KOPT-K1 (cell line): ENCODE data around the gene USP44.

Experiments
- H3K27ac ChIP-seq: fragments of 200-600 bp; sonication (generic); 2 replicates; pipeline ENCODE4 v1.5.1; 2016; ENCODE audit warnings: antibody characterized with exemption, mild to moderate bottlenecking, low read depth, low read length; ENCODE audit not compliant: poor library complexity, severe bottlenecking
- H3K36me3 ChIP-seq: fragments of 200-600 bp; sonication (generic); 2 replicates; pipeline ENCODE4 v1.5.1; 2017; ENCODE audit warnings: antibody characterized with exemption, mild to moderate bottlenecking, low read length, moderate library complexity; ENCODE audit not compliant: insufficient read depth
- H3K9me3 ChIP-seq: fragments of 200-600 bp; sonication (generic); 2 replicates; pipeline ENCODE4 v1.5.1; 2017; ENCODE audit warnings: antibody characterized with exemption, low read length, mild to moderate bottlenecking; ENCODE audit not compliant: insufficient read depth, poor library complexity, severe bottlenecking

The USP44 gene

DNA sequence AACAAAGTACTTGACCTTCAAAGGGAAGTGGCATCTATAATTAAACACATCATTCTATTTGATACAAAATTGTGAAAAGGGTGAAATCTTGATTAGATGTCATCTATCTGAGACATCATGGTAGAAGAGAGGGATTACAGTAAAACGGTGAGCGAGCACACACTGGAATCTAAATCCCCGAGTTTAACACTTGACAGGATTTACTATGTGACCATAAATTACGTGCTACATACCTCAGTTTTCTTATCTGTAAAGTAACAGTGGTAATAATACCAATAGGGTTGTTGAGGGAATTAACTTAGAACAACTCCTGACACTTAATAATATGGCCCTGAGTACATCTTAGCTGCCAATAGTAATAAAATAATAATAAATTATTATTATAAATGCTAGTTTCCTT lies 13.3 kb downstream of the USP44 start:
- Histone ChIP-seq H3K9me3 (no peaks in the 10 kb centered on the region), H3K36me3 (peaks cover 11% of the 10 kb centered on the region), H3K27ac (no peak overlapping the region)

DNA sequence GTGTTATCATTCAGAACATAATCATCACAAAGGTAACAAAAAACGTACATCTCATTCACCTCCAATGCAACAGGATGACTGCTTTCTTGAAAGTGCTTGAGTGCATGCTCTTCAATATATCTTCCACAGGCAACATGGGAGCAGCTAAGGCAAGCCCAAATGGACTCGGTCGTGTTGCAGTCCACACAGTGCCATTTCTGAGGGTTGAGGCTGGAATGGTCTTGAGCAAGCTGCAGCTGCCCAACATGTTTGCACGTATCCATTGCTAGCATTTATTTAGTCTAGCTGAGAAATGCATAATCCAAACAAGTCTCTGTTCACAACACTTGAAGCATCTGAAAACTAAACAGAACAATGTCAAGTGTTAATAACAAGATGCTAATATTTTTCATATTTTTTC lies 17.3 kb downstream of the USP44 start:
- peaks cover 24% of the 10 kb centered on the region for H3K36me3 ChIP-seq
- no peak overlapping the region for H3K27ac ChIP-seq
- H3K9me3 ChIP-seq = no peaks in the 10 kb centered on the region

DNA sequence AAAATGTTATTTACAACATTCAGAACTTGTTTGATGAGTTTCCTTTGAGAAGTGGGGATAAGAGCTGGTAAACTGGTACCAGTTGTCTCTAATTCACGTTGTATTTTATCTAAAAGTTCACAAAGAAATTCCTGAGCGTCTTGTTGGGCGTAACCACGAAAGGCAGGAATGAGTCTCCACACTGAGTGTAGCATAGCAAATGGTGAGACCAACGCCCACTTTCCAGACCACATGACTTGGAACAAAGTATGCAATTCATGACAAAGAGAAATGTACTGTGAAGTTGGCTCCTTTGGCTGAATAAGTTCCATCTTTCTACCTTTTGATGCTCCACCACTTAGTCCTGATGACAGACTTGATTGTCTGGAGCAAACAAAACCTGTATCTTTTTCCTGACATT lies 18.4 kb downstream of the USP44 start:
- Histone ChIP-seq H3K27ac (no peak overlapping the region), H3K9me3 (no peaks in the 10 kb centered on the region), H3K36me3 (peaks cover 27% of the 10 kb centered on the region)

DNA sequence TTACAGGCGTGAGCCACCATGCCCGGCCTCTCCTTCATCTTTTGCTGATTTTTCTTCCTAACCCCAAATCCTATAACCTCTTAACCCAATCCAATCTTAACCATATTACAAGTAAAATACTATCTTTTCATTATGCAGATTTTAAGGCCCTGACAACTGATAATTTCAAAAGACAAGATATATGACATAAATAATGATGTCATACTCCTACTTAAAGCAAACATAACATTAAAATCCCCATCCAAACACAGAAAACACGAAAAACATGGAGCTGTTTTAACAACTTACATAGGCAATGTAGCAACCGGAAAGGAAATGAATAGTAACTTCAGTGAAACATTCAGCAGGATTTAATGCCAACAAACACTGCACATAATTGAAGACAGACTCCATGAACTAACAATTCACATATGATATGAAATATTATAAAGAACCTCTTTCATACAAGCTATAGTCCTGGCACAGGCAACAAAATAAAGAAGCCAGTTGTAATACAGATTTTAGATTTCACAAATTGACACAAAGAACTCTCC lies 21.5 kb downstream of the USP44 start:
- Histone ChIP-seq H3K27ac (no peak overlapping the region), H3K36me3 (peaks cover 36% of the 10 kb centered on the region), H3K9me3 (no peaks in the 10 kb centered on the region)

DNA sequence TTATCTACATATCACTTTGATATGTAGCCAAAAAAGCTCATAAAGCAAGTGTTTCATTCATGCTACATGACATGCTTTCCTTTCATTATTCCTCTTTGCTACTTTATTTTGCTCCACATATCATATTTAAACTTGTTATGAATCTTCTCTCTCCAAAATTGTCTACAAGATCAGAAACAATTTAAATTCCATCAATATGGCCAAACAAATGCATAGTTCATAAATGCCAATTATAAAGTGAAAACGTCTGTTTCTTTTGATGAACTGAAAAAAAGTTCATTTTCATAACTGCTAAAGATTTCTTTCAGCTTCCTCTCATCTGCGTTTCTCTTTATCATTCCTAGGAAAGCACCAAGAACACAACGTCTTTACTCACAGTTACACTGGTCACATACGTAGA lies 22.8 kb downstream of the USP44 start:
- peaks cover 41% of the 10 kb centered on the region for H3K36me3 ChIP-seq
- H3K9me3 ChIP-seq = no peaks in the 10 kb centered on the region
- no peak overlapping the region for H3K27ac ChIP-seq

DNA sequence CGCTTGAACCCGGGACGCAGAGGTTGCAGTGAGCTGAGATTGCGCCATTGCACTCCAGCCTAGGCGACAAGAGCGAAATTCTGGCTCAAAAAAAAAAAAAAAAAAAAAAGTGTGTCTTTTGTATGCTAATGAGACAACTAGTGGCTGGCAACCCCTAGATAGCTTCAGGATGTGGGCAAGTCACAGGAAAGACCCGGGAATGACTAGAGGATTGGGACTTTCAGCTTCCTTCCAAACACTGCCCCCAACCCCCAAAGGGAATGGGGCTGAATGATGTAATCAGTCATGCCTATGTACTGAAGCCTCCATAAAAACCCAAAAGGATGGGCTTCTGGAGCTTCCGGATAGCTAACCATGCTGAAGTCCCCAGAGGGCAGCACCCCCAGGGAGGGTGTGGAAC lies 28.6 kb downstream of the USP44 start:
- Histone ChIP-seq H3K9me3 (no peaks in the 10 kb centered on the region), H3K27ac (no peak overlapping the region), H3K36me3 (peaks cover 72% of the 10 kb centered on the region)

DNA sequence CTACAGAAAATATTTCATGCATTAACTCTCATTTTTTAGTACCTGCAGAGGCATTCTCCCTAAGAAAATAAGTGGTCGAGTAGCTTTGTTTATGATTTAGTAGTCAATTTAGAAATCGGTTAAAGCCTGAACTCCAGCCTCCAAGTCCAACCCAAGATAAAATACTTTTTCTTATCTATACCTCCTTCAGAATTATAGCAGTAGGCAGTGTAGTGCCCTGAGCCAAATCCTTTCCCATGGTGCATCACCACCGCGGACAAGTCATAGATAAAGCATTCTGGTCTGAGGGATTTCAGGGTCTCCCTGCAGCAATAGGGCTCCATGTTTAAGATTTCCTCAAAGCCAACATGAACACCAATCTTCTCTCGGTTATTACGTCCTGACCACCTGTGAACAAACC lies 30.5 kb downstream of the USP44 start:
- H3K27ac ChIP-seq = no peak overlapping the region
- H3K36me3 ChIP-seq = peaks cover 88% of the 10 kb centered on the region
- no peaks in the 10 kb centered on the region for H3K9me3 ChIP-seq

DNA sequence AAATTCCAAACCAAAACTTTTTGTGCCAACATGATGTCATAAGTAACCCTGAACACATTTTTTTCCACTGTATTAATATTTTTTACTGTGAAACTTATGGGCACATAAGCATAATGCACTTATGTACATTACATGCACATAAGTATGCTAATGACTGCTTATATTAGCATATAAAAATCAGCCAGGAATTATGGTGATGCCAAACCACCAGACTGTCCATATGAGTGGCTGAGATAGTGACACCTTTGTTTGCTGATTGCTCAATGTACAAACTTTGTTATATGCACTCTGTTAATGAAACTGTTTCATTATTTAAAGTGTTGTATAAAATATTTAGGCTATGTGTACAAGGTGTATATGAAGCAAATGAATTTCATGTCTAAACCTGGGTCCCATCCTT lies 32.3 kb downstream of the USP44 start:
- H3K9me3 ChIP-seq = no peaks in the 10 kb centered on the region
- no peak overlapping the region for H3K27ac ChIP-seq
- peaks cover 95% of the 10 kb centered on the region for H3K36me3 ChIP-seq

DNA sequence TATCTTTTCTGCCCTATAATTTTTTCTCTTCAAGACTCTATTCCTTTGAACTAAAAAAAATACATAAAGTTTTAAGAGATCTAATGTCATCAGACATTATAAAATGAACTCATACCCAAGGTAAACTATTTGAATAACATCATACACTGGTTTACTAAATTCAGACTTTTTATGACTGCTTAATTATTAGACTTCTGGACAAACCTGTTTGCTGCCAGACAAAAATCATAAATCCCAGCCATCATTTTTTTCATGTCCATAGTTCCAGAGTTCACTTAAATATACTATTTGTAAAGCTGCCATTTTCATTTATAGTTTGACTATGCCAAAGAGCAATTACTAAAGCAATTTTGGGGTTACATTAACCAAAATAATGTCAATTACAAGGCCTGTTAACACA lies 34.0 kb downstream of the USP44 start:
- Histone ChIP-seq H3K9me3 (no peaks in the 10 kb centered on the region), H3K36me3 (peaks cover 95% of the 10 kb centered on the region), H3K27ac (no peak overlapping the region)

DNA sequence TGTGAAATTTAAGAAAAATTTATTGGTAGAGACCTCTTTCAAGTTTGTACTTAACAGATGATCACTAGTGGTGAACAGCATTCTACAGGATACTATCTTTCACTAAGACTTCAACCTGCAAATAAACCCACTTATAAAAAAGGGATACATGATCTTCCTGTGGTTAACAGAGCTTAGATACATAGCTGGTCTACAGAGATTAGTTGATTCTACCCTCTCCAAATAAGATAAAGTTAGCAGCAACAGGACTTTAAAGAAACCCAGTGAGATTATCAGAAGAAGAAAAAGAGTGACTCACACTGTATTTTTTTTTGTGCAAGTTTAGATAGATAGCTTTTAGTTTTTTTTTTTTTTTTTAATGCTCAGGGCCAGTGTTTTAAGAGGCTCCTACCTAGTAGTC lies 34.5 kb downstream of the USP44 start:
- H3K9me3 ChIP-seq = no peaks in the 10 kb centered on the region
- no peak overlapping the region for H3K27ac ChIP-seq
- peaks cover 95% of the 10 kb centered on the region for H3K36me3 ChIP-seq

DNA sequence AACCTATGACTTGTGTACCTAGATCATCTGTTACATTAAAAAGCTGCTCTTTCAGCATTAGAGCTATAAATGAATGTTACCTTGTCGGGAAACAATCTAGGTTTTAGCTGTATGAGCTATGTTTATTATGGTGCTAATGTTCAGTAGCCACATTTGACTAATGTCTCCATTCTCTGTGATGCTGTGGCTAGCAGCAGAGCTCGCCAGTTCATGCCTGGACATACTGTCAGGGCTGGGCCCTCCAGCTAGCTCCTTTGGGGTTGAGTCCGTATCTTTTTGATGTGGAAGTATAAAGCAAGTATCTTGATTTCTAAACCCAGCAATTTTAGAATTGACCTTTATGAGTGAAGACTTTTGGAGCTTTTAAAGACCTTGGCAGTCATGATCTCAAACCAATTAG lies 36.1 kb downstream of the USP44 start:
- H3K9me3 ChIP-seq = no peaks in the 10 kb centered on the region
- H3K36me3 ChIP-seq = peaks cover 95% of the 10 kb centered on the region
- H3K27ac ChIP-seq = no peak overlapping the region

DNA sequence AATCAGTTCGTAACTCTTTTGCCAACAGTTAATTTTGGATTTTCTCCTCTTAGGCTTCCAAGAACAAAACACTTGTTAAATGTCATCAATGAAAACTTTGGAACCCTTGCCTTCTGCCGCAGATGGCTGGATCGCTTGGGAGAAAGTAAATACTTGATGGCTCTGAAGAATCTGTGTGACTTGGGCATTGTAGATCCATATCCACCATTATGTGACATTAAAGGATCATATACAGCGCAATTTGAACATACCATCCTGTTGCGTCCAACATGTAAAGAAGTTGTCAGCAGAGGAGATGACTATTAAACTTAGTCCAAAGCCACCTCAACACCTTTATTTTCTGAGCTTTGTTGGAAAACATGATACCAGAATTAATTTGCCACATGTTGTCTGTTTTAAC lies 37.7 kb downstream of the USP44 start:
- Histone ChIP-seq H3K9me3 (no peaks in the 10 kb centered on the region), H3K27ac (no peak overlapping the region), H3K36me3 (peaks cover 99% of the 10 kb centered on the region)

DNA sequence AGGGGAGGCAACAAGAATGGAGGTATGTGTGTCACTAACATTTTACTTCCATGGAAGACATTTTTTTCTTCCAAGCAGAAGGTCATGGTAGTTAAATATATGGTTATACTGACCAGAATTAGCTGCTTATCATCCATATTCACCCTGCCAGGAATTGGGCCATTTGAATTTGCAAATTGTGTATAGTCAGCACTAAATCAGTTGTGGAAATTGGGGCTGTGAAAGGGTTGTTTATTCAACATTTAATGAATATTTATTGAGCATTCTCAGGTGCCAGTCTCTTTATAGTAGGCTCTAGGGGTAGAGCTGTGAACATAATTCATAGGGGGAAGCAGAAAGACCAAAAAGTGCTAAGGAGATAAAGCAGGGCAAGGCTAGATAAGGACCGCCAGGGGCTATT lies 39.3 kb downstream of the USP44 start:
- H3K27ac ChIP-seq = no peak overlapping the region
- H3K36me3 ChIP-seq = peaks cover 100% of the 10 kb centered on the region

DNA sequence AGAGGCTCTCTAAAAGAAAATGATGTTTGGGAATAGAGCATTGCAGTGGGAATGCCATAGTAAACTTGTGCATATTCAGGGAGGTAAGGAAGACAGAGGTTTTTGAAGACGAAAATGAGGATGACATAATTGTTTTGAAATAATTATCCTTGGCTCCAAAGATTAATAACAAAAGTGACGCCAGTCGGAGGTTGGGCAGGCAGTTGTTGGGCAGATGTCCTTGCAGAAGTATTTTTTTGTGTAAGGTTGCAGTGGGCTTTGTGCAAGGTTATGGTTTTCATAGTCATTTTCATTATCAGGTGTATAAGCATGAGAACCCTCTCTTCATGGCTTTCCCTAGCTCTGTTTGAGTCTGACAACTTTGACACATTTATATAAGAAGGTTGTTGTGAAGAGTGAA lies 42.0 kb downstream of the USP44 start:
- Histone ChIP-seq H3K9me3 (no peaks in the 10 kb centered on the region), H3K36me3 (peaks cover 100% of the 10 kb centered on the region), H3K27ac (no peak overlapping the region)

More for the DNA sequence above, 39.3 kb downstream of the USP44 start:
- no peaks in the 10 kb centered on the region for H3K9me3 ChIP-seq

DNA sequence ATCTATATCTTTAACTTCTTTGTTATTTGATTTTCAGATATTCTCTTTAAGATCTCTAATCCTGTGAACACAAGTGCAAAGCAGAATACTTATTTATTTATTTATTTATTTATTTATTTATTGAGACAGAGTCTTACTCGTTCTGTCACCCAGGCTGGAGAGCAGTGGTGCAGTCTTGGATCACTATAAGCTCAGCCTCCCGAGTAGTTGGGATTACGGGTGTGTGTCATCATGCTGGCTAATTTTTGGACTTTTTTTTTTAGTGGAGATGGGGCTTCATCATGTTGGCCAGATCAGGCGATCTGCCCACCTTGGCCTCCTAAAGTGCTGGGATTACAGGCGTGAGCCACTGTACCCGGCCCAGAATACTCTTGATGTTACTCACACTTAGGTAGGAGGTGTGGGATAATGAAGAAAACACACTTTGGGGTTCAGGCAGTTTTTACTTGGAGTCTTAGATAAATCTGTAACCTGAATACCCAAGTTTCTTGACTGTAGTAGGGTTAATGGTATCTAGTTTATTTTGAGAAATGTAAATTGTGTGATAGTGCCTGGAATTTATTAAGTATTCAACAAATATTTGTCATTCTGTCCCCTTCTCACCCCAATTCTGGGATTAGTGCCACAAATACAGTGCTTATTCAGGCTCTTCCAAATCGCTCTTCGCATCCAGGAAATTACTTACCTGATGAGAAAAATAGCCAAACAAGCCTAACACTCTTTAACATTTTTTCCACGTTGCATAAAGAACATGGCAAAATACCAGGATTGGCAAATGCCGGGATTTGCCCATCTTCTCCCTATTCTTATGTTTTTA lies 44.4 kb downstream of the USP44 start:
- no peak overlapping the region for H3K27ac ChIP-seq
- H3K36me3 ChIP-seq = peaks cover 100% of the 10 kb centered on the region
- H3K9me3 ChIP-seq = no peaks in the 10 kb centered on the region

DNA sequence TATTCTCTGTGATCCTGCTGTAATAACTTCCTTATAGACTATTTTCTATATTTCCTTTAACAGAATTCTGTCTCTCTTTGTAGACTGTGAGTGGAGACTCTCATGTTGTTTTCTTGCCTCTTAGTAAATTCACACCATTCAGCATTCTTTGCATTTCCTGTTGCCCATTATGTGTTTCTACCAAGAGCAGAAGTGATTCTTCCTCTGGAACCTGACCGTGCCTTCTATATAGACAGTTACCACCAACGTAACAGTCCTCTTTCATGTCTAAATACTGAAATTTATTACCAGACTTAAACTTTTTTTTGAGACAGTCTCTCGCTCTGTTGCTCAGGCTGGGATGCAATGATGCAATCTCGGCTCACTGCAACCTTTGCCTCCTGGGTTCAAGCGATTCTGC lies 46.2 kb downstream of the USP44 start:
- Histone ChIP-seq H3K27ac (no peak overlapping the region), H3K36me3 (peaks cover 98% of the 10 kb centered on the region), H3K9me3 (no peaks in the 10 kb centered on the region)
